HG03066 (cell line): ENCODE measurements around the gene RNASET2.

Source experiments
- ATAC-seq: cut with Tn5 transposase; IDR thresholded peaks from one replicate; pipeline ENCODE4 v1.9.1; 2021; ENCODE audit warnings: low read depth; ENCODE audit not compliant: unreplicated experiment

Gene RNASET2

GRCh38 chr6:166970776-166971175 lies 14.4 kb upstream of the RNASET2 start:
- ATAC-seq: no peak

GRCh38 chr6:166970091-166970490 lies 13.7 kb upstream of the RNASET2 start:
- ATAC-seq: no peak

- ATAC-seq: no peak
Measured at GRCh38 chr6:166969390-166970002, 13.1 kb upstream of the RNASET2 start.

- ATAC-seq: no peak
Measured at GRCh38 chr6:166966268-166966667, 9.9 kb upstream of the RNASET2 start.

DNA sequence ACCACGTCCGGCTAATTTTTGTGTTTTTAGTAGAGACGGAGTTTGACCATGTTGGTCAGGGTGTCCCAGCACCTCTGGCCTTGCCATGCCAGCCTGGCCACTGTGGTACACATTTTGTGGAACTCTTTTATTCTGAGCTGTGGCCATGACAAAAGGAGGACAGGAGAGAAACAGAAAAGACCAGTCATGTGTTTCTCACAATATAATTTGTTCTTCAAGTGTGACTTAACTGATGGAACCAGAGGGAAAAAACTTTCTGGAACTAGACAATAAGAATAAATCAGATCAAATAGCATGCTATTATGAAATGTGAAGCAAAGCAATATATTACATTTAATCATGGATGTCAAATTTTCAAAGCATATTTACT lies 4.2 kb upstream of the RNASET2 start:
- no peak for ATAC-seq

- no peak for ATAC-seq
Measured at GRCh38 chr6:166959911-166960608, 3.7 kb upstream of the RNASET2 start.

- no peak for ATAC-seq
Measured at GRCh38 chr6:166958926-166959861, 2.8 kb upstream of the RNASET2 start.

GRCh38 chr6:166957805-166958076 lies 1.4 kb upstream of the RNASET2 start:
- no peak for ATAC-seq

DNA sequence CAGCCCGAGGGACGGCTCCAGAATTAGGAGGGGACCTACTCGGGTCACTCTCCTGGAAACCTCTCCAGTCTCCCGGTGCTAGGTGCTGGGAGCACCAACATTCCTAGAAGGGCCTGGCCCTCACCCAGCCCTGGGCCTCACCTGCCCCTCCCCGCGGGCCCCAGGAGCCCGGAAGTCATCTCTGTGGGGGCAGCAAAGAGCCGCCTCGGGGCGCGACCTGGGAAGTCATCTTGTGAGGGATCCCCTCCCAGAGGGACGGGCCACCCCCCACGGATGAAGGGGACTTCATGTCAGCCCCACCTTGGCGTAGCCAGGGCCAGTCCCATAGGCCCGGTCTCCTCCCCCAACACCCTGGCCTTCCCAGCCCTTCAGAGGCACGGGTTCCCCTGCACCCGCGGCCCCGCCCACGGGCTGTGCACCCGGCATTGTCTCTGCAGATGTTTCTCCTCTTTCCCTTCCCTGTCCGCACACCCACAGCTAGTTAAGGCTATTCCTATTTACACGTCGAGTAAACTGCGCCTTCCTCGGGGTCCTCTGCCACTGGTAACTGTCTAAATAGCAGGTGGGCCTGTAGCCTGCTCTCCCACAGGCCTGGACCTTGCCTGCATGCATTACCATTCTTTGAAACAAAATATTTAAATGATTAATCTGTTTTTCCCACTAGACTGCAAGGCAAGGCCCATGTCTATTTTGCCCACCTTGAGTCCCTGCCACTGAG lies 896 bp upstream of the RNASET2 start:
- ATAC-seq: peak; percentile 40

- ATAC-seq: peak; percentile 1
Measured at GRCh38 chr6:166955865-166956443, 396 bp downstream of the RNASET2 start.

- ATAC-seq: no peak
Measured at GRCh38 chr6:166955121-166955864, 1.1 kb downstream of the RNASET2 start.

- ATAC-seq: no peak
Measured at GRCh38 chr6:166954118-166954713, 2.1 kb downstream of the RNASET2 start.

GRCh38 chr6:166952567-166953486 lies 3.5 kb downstream of the RNASET2 start:
- ATAC-seq: no peak

DNA sequence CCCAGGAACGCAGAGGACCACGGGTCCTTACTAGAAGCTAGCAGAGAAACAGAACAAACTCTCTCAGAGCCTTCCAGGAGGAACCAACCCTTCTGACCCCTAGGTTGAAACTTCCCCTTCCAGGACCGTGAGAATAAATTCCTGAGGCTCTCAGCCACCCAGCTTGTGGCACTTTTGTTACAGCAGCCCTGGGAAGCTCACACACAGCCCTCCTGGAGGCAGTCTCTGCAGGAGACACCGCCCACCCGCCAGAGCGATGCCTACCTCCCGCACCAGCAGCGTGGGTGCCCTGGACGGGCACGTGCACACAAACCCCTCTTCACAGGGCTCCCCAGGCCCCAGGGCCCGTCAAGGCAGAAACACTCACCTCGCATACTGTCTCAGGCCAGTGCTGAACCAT lies 4.2 kb downstream of the RNASET2 start:
- no peak for ATAC-seq

- no peak for ATAC-seq
Measured at GRCh38 chr6:166951670-166952060, 4.7 kb downstream of the RNASET2 start.

- peak; percentile 82 for ATAC-seq
Measured at GRCh38 chr6:166950892-166951669, 5.3 kb downstream of the RNASET2 start.

DNA sequence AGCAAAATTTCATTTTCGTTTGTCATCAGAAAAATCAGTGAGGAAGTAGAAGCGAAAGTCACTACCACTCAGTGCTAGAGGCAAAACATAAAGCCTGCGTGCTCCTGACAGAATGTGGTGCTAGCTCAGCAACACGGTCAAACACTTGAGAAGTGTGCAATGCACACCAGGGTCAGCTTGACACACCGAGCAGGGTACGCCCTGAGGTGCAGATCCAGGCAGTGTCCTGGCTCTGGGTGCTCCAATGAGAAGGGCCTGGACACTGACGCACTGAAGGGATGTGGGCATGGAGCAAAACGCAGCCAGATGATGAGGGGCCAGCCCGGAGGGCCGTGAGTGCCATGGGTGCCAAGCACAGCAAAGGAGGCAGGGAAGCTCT lies 5.9 kb downstream of the RNASET2 start:
- ATAC-seq: peak; percentile 48
